Retinal pigment epithelial cell (primary cell): ENCODE data around the gene ADAMTS17.

Experiments
- DNase-seq: peaks from one replicate; pipeline ENCODE4 v3.0.0-alpha.2; 2010; ENCODE audit warnings: low read depth
- H3K4me3 ChIP-seq: 2 replicates; pipeline ENCODE4 v1.5.1; 2011; ENCODE audit warnings: mild to moderate bottlenecking, low read length, control low read depth, moderate library complexity
- TF ChIP-seq, protein P1 (sequence below): conservative IDR thresholded peaks from 2 replicates; pipeline ENCODE4 v1.5.1; 2011; ENCODE audit warnings: low read depth, low read length, control low read depth, inconsistent platforms

Gene ADAMTS17

DNA sequence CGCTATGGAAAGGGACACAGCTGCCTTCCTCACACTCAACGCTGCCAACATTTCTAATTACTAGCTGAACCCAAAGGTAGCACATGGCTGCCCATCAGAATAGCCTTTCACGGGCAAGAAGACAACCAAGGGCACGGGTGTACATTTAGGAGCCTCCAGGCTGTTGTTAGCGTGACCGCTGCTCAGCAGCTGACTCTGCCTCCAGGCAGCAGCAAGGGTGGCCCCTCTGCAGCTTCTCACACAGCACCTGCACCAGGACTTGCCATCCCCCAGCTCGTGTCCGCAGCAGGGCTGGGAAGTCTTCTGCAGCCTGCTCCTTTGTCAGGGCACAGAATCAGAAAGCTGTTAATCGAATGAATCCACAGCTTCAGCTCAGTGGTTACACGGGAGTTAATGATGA is 146.8 kb downstream of the ADAMTS17 start:
- DNase-seq = no peak
- H3K4me3 ChIP-seq = no peak overlapping the region
- TF ChIP-seq, protein P1, sequence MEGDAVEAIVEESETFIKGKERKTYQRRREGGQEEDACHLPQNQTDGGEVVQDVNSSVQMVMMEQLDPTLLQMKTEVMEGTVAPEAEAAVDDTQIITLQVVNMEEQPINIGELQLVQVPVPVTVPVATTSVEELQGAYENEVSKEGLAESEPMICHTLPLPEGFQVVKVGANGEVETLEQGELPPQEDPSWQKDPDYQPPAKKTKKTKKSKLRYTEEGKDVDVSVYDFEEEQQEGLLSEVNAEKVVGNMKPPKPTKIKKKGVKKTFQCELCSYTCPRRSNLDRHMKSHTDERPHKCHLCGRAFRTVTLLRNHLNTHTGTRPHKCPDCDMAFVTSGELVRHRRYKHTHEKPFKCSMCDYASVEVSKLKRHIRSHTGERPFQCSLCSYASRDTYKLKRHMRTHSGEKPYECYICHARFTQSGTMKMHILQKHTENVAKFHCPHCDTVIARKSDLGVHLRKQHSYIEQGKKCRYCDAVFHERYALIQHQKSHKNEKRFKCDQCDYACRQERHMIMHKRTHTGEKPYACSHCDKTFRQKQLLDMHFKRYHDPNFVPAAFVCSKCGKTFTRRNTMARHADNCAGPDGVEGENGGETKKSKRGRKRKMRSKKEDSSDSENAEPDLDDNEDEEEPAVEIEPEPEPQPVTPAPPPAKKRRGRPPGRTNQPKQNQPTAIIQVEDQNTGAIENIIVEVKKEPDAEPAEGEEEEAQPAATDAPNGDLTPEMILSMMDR = no peak

DNA sequence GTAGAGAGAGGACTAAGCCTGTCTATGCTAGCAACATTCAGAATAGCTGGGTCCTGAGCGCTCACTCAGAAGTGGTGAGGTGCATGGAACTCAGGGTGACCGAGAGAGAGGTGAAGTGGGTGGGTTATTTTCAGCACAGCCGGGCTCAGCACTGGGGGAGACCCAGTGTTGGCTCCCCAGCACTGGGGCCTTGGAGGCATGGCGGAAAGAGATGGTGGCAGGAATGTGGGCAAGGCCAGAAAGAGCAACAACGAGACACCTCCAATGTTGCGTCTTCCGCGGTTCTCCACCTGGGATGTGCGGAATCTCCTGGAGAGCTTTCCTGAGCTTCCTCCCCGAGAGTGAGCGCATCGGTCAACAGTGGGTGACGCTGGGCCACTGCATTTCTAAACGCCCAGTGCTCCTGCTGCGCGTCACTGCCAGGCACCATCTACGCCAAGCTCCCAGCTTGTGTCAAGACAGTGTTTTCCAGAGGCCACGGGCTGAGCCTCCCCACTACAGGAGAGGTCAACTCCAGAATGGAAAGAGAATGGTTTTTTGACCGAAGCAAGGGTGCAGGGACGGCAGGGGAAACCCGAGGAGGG is 148.4 kb downstream of the ADAMTS17 start:
- TF ChIP-seq, protein P1 = no peak
- no peak overlapping the region for H3K4me3 ChIP-seq
- DNase-seq = no peak

DNA sequence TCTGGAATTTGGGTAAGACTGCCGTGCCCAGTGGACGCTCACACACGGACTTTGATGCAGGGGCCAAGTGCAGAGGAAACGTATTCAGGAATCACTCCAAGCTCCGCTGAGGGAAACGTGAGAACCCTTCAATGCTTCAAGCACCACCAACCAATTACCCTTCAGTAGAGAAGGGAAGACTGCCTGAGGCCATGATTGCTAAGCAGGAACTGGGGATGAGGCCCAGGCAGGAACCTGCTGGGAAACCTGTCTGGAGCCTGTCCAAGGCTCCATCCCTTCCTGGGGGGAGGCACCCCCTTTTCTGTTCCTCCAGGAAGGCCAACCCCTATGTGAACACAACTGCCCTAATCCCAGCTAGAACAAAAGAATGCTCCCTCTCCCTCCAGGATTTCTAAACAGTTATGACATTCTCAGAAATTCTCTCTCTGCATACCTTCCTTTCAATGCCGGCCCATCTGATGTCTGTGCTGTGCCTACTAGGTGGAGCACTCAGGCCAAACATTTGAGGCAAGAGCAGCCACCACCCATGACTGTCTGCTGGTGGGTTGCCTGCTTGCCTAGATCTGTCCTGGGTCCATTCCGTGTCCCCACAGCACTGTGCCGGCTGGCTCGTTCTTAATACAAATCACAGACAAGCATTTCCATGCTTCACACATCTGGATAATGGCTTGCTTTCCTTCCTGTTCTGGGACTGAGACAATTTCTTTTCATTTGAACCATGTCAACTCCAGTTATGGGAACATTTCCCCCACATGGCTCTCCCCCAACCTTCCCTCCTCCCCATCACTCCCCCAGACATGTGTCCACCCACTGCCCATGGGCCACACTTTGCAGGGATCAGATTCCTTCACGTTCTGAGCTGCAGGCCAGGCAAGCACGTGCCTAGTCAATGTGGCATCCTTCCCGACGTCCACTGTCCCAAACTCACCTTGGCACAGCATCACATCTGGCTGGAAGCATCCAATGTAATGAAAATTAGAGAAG is 149.4 kb downstream of the ADAMTS17 start:
- TF ChIP-seq, protein P1 = no peak
- DNase-seq = no peak
- H3K4me3 ChIP-seq = no peak overlapping the region

DNA sequence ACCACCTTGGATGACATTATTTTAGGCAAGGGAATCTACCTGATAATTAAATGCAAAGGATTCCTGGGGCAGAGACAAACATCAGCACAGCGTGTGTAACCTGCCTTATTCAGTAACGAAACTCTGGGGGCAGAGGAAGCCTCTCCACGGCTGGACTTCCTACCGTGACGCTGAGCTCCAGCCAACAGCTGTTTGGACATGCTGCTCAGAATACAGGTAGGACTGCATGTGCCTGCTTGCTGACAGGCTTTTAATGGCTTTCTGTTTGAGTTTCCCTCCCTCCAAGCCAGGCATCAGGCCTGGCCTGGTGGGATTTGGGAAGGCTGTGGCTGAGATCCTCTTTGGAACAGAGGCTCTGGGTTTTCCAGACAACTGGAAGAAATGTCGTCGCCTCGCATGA is 150.6 kb downstream of the ADAMTS17 start:
- no peak overlapping the region for H3K4me3 ChIP-seq
- TF ChIP-seq, protein P1 = no peak
- DNase-seq = no peak

DNA sequence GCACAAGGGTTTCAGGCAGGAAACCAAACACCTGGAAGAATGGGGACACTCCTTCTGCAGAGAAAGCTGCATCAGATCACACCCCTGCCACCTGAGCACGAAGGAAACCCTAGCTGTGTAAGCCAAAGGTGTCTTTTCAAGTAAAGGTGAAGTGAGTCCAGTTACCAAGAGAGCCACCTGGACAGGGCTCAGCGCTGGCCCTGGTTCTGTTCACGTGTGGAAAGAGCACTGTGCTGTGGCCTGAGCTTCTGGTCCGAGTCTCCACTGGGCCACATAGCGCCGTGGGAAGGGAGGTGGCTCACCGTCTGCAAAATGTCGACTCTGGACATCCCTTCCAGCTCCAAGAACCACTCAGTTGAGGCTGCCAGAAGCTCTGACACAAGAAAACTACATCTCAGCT is 151.1 kb downstream of the ADAMTS17 start:
- TF ChIP-seq, protein P1 = no peak
- DNase-seq = no peak
- no peak overlapping the region for H3K4me3 ChIP-seq

DNA sequence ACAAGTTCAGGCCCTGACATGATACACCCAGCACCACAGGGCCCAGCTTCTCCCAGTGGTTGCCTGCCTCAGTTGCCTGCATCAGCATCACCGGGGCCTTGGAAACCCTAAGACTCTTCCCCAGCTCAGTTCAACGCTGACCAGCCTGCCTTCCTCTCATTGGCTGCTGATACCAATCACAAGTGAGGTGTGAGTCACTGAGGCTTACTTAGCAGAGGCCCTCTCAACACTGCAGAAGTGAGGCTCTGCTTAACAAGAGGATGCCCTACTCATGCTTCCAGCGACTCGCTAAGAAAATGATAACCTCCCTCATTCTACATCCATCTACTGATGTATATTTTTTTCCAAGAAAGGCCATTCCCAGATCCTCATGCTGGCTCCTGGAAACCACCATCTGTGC is 151.9 kb downstream of the ADAMTS17 start:
- TF ChIP-seq, protein P1 = no peak
- DNase-seq = no peak

More for the DNA sequence above, 151.9 kb downstream of the ADAMTS17 start:
- H3K4me3 ChIP-seq = no peak overlapping the region
